HepG2 (cell line): ENCODE data around the gene ARHGAP26. TPM values are rescaled to one million over a fixed set of nuclear protein-coding genes. Genes with fewer than 3 reads are reported as not detected.

Experiments used
- ATAC-seq: fragments of 200-7000 bp; cut with Tn5 transposase; 3 replicates; pipeline ENCODE4 v1.9.1; 2020; ENCODE audit warnings: mild to moderate bottlenecking, moderate library complexity
- BruUV-seq: library from RNA; stranded (reverse); fragments of 400-500 nt; replicated peaks from 2 replicates; lab custom pipeline; 2021; lab: Mats Ljungman, UMichigan
- CTCF ChIA-PET: fragments of 300-600 bp; formaldehyde crosslinking; extraction: SDS; loops from one replicate; lab custom pipeline; 2021; ENCODE audit warnings: low total read pairs, inconsistent platforms, low intra/inter-chr PET ratio; lab: Yijun Ruan, JAX
- POLR2A ChIA-PET: fragments of 350-600 bp; sonication (Branson Sonifier 250); formaldehyde crosslinking; loops from one replicate; lab custom pipeline; 2020; ENCODE audit warnings: antibody characterized with exemption, inconsistent platforms; lab: Yijun Ruan, JAX
- DNase-seq: peaks from one replicate; pipeline ENCODE4 v3.0.0-alpha.2; 2015; ENCODE audit warnings: low spot score
- FAIRE-seq: peaks from 3 replicates; lab custom pipeline; 2011; peaks lifted over from hg19 to GRCh38; lab: Jason Lieb, UNC
- H2AFZ ChIP-seq: one replicate; pipeline ENCODE4 v1.6.1; 2011; ENCODE audit warnings: low read length, inconsistent platforms
- H3K27ac ChIP-seq: fragments of 300-600 bp; 3 replicates; pipeline ENCODE4 v1.8.0; 2011; ENCODE audit warnings: mixed run types, mild to moderate bottlenecking, mixed read lengths, low read length, inconsistent platforms; ENCODE audit not compliant: insufficient read depth; ENCODE audit errors: extremely low read length
- H3K27me3 ChIP-seq, 2 experiments: fragments of 200-600 bp in 1 of 2; 2 replicates in 1 of 2; 3 replicates in 1 of 2; pipeline versions ENCODE4 v1.6.0 to v1.8.0; 2011; ENCODE audit warnings: low read length in 2 of 2, mild to moderate bottlenecking in 2 of 2, moderate library complexity in 2 of 2, inconsistent platforms in 1 of 2; ENCODE audit not compliant: insufficient read depth in 2 of 2, control insufficient read depth in 1 of 2
- H3K36me3 ChIP-seq, 2 experiments: fragments of 200-600 bp in 1 of 2; replicated peaks in 1 of 2; 2 replicates in 1 of 2; 3 replicates in 1 of 2; pipeline versions ENCODE4 v1.5.1 to v1.8.0; 2011; ENCODE audit warnings: low read length in 2 of 2, inconsistent platforms in 1 of 2; ENCODE audit not compliant: insufficient read depth in 2 of 2, control insufficient read depth in 1 of 2
- H3K4me1 ChIP-seq: 2 replicates; pipeline ENCODE4 v1.5.1; 2012; ENCODE audit warnings: low read length, inconsistent platforms; ENCODE audit not compliant: insufficient read depth
- H3K4me2 ChIP-seq: 2 replicates; pipeline ENCODE4 v1.6.0; 2011; ENCODE audit warnings: low read depth, low read length, inconsistent platforms
- H3K4me3 ChIP-seq, 3 experiments: fragments of 200-600 bp in 1 of 3; sonication (generic), shearing (Covaris generic) in 1 of 3; replicated peaks in 1 of 3; 2 replicates each; pipeline ENCODE4 v1.5.1; 2011 to 2016; ENCODE audit warnings: low read length in 3 of 3, inconsistent platforms in 2 of 3, low read depth in 2 of 3, mild to moderate bottlenecking in 2 of 3, control low read depth in 1 of 3, mixed read lengths in 1 of 3; ENCODE audit not compliant: insufficient read depth in 1 of 3
- H3K79me2 ChIP-seq: one replicate; pipeline ENCODE4 v1.6.1; 2011; ENCODE audit warnings: low read length, inconsistent platforms; ENCODE audit not compliant: insufficient read depth
- H3K9ac ChIP-seq: 2 replicates; pipeline ENCODE4 v1.6.0; 2011; ENCODE audit warnings: mild to moderate bottlenecking, low read depth, low read length, inconsistent platforms; ENCODE audit not compliant: insufficient read depth
- H3K9me3 ChIP-seq: 2 replicates; pipeline ENCODE4 v1.5.1; 2012; ENCODE audit warnings: mild to moderate bottlenecking, low read length
- H4K20me1 ChIP-seq: 2 replicates; pipeline ENCODE4 v1.6.0; 2011; ENCODE audit warnings: inconsistent platforms, mild to moderate bottlenecking, low read length, moderate library complexity; ENCODE audit not compliant: insufficient read depth
- ATF1 ChIP-seq: IDR thresholded peaks from 2 replicates; pipeline ENCODE4 v1.6.1; 2016; ENCODE audit warnings: mild to moderate bottlenecking, control low read depth
- ELF4 ChIP-seq: sonication (generic); formaldehyde crosslinking; IDR thresholded peaks from 2 replicates; pipeline ENCODE4 v1.5.0; 2020; ENCODE audit warnings: missing genetic modification reagents, mild to moderate bottlenecking, moderate library complexity, borderline replicate concordance
- NFKB2 ChIP-seq: sonication (generic); formaldehyde crosslinking; IDR thresholded peaks from 2 replicates; pipeline ENCODE4 v1.4.0; 2020; ENCODE audit warnings: missing genetic modification reagents, borderline replicate concordance
- SIN3A ChIP-seq: IDR thresholded peaks from 2 replicates; pipeline ENCODE4 v1.6.1; 2011; ENCODE audit warnings: low read depth, mild to moderate bottlenecking, control low read depth, low read length, borderline replicate concordance
- SP140L ChIP-seq: sonication (generic); formaldehyde crosslinking; IDR thresholded peaks from 2 replicates; pipeline ENCODE4 v1.4.0; 2020; ENCODE audit warnings: missing genetic modification reagents, borderline replicate concordance
- ZNF230 ChIP-seq: sonication (generic); formaldehyde crosslinking; IDR thresholded peaks from 2 replicates; pipeline ENCODE4 v1.4.0; 2020; ENCODE audit warnings: mild to moderate bottlenecking, missing genetic modification reagents
- ZNF256 ChIP-seq: sonication (generic); formaldehyde crosslinking; conservative IDR thresholded peaks from 2 replicates; pipeline ENCODE4 v1.4.0; 2020; ENCODE audit warnings: missing genetic modification reagents
- WGBS: methylation state at CpG from one replicate; pipeline ENCODE4 v1.1.6; 2017; ENCODE audit warnings: low lambda C conversion rate; 5-methylcytosine and 5-hydroxymethylcytosine counted together
- in situ Hi-C: cut with HindIII; loops from 2 replicates; pipeline ENCODE4 v1.10.0; 2017; ENCODE audit warnings: low pct_unique_long_range_greater_than_20kb; ENCODE audit not compliant: extremely low pct_ligation_motif_present
- intact Hi-C: fragments of 100-400 bp; cut with micrococcal nuclease; formaldehyde crosslinking; loops from one replicate; pipeline ENCODE4 v1.10.0; 2022; ENCODE audit not compliant: unreplicated experiment
- polyA plus RNA-seq, 8 experiments: library from polyadenylated mRNA; depleted of rRNA in 3 of 8; stranded (reverse) in 7 of 8; unstranded in 1 of 8; fragments of >200 nt; fragmentation: Illumina TruSeq in 4 of 8; extraction: Trizol in 4 of 8; gene quantifications; 2 replicates each; pipeline versions ENCODE4 v1.2.1 to v1.2.3, GENCODE V29; 2011 to 2016; ENCODE audit warnings: low read depth in 4 of 8, missing spikeins in 1 of 8, mixed read lengths in 1 of 8; ENCODE audit not compliant: insufficient read depth in 1 of 8
- total RNA-seq, 5 experiments: library from RNA; depleted of rRNA; stranded (reverse); fragments of >200 nt; fragmentation: Illumina TruSeq; extraction: Trizol; gene quantifications; 2 replicates each; pipeline ENCODE4 v1.2.3, GENCODE V29; 2016; ENCODE audit warnings: low read depth in 1 of 5

Gene ARHGAP26
- total and polyA plus RNA-seq, 2 of the 13 experiments (the other 11 are each of a cell fraction or from before 2014, with no cell fraction given): 9.6 to 18.2 TPM

GRCh38 chr5:142783601-142784341 is 13.6 kb downstream of the ARHGAP26 start:
- peaks cover 38% of the 10 kb centered on the region for H3K79me2 ChIP-seq
- FAIRE-seq: no peak
- no peaks in the 10 kb centered on the region; a peak in 1 of 5 replicates for H3K36me3 ChIP-seq
- WGBS: 80% methylated on average over 5 of the region's 9 CpGs
- peak; percentile 37; the same call in 1 of the 3 replicates for ATAC-seq
- BruUV-seq: no TSS peak
- H3K27ac ChIP-seq: no peak overlapping the region
- peaks cover 51% of the 10 kb centered on the region for H3K4me1 ChIP-seq
- intact Hi-C loops (no loop called here), in situ Hi-C loops (no loop called here)
- no peak for TF ChIP-seq SP140L (CRISPR knock-in tag)
- no peak for TF ChIP-seq ZNF230 (CRISPR knock-in tag)
- no peak for TF ChIP-seq NFKB2 (CRISPR knock-in tag)
- TF ChIP-seq ELF4: no peak
- no peak for TF ChIP-seq SIN3A
- H4K20me1 ChIP-seq: no peaks in the 10 kb centered on the region
- H3K9ac ChIP-seq: no peak overlapping the region
- DNase-seq: no peak
- no peaks in the 10 kb centered on the region for H3K27me3 ChIP-seq
- H2AFZ ChIP-seq: no peak overlapping the region
- H3K4me3 ChIP-seq: no peak overlapping the region
- H3K9me3 ChIP-seq: no peaks in the 10 kb centered on the region
- CTCF ChIA-PET: no interaction called here
- POLR2A ChIA-PET: no interaction called here
- no peak overlapping the region for H3K4me2 ChIP-seq

DNA sequence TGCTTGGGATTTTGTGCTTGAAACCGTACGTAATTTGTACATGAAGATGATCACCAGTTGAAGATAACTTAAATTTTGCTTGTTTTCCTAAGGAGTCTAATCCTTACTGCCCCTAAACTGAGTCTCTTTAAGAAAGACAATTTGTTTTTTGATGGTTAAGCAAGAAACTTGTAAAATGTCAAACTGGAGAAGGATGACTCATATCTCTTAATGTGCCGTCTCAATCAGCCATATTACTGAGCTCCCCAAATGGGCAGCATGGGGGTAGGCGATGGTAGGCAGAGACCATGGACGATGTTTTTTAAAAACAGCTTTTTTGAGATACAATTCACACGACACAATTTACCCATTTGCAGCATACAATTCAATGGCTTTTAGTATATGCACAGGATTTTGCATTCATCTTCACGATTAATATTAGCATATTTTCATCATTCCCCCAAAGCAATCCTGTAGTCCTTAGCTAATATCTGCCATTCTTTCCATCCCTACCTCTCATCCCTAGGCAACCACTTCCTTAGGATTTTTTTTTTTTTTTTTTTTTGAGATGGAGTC is 14.3 kb downstream of the ARHGAP26 start:
- H3K9me3 ChIP-seq: no peaks in the 10 kb centered on the region
- DNase-seq: no peak
- BruUV-seq: no TSS peak
- 97% methylated on average over 7 of the region's 7 CpGs for WGBS
- H3K4me1 ChIP-seq: peaks cover 44% of the 10 kb centered on the region
- no peaks in the 10 kb centered on the region for H3K27me3 ChIP-seq
- no peak for ATAC-seq
- intact Hi-C loops (no loop called here), in situ Hi-C loops (no loop called here)
- H3K79me2 ChIP-seq: peaks cover 35% of the 10 kb centered on the region
- ChIA-PET POLR2A (no interaction called here), CTCF (no interaction called here)
- no peaks in the 10 kb centered on the region for H4K20me1 ChIP-seq
- no peak overlapping the region for H3K27ac ChIP-seq
- no peak overlapping the region for H3K9ac ChIP-seq
- H3K4me3 ChIP-seq: no peak overlapping the region
- no peak for FAIRE-seq
- no peaks in the 10 kb centered on the region; a peak in 1 of 5 replicates for H3K36me3 ChIP-seq
- no peak overlapping the region for H3K4me2 ChIP-seq
- H2AFZ ChIP-seq: no peak overlapping the region
- no peak for TF ChIP-seq ATF1
- no peak for TF ChIP-seq ZNF256 (CRISPR knock-in tag)
